Measurements from ENCODE around the gene PIERCE2.
"Not testable (repeated sequence)": the region's sequence is repeated elsewhere in the genome, so short reads cannot be mapped to it uniquely, and the experiment has no call there.

The PIERCE2 gene

DNA sequence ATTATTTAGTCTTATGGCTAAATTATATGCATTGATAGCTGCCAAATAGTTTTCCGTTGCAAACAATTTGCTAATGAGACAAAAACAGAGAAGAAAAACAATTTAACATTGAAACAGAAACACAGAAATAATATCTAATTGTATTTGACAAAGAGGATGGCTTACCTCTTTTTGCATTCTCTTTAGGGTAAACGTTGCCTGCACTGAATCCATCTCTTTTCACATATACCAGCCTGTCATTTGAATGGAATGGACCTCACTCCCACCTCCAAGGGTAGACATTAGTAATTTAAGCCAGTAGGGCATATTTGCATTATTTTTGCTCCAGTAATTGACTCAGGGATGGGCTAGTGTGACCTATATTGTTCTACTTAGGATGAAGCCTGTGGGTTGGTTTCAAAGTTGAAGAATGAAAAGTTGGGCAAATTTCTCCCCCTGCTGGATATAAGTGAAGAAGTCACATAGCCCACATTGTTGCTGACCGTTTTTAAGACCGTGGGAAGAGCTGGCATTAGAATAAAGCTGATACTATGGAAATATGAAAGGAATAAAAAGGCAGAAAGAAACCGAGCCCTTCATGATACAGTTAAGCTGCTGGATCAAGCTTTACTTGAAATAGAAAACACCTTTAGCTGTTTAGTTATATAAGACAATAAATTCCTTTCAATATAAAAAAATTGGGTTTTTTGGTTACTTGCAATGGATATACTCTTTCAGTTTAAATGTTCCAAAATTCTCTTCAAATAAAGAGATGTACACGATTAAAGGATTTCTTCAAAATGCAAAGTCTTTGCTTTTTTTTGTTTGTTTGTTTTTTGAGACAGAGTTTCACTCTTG is 26.9 kb downstream of the PIERCE2 start:
- peak; percentile 88 for DNase-seq

DNA sequence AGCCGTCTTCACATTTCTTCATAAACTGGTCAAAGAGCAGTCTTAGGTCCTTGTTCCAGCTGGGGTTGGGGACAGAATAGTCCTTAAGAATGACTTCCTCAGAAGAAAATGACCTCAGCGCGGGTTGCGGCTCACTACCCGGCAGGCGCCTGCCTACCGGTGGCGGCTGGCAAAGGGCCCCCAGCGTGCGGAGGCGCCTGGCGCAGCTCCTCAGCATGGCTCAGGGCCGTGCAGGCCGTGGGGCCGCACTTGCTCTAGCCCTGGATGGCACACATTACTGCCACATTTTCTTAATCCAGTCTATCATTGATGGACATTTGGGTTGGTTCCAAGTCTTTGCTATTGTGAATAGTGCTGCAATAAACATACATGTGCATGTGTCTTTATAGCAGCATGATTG is 34.8 kb downstream of the PIERCE2 start:
- DNase-seq: not testable (repeated sequence)

DNA sequence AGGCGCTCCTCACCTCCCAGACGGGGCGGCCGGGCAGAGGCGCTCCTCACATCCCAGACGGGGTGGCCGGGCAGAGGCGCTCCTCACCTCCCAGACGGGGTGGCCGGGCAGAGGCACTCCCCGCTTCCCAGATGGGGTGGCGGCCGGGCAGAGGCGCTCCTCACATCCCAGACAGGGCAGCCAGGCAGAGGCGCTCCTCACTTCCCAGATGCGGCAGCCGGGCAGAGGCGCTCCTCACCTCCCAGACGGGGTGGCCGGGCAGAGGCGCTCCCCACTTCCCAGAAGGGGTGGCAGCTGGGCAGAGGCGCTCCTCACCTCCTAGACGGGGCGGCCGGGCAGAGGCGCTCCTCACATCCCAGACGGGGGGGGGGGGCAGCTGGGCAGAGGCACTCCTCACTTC is 37.6 kb downstream of the PIERCE2 start:
- DNase-seq: not testable (repeated sequence)

DNA sequence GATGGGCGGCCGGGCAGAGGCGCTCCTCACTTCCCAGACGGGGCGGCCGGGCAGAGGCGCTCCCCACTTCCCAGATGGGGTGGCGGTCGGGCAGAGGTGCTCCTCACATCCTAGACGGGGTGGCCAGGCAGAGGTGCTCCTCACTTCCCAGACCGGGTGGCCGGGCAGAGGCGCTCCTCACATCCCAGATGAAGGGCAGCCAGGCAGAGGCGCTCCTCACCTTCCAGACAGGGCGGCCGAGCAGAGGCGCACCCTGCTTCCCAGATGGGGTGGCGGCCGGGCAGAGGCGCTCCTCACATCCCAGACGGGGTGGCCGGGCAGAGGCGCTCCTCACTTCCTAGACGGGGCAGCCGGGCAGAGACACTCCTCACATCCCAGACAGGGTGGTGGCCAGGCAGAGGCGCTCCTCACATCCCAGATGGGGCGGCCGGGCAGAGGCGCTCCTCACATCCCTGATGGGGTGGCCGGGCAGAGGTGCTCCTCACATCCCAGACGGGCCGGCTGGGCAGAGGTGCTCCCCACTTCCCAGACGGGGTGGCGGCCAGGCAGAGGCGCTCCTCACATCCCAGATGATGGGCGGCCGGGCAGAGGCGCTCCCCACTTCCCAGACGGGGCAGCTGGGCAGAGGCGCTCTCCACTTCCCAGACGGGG is 38.2 kb downstream of the PIERCE2 start:
- DNase-seq: not testable (repeated sequence)

DNA sequence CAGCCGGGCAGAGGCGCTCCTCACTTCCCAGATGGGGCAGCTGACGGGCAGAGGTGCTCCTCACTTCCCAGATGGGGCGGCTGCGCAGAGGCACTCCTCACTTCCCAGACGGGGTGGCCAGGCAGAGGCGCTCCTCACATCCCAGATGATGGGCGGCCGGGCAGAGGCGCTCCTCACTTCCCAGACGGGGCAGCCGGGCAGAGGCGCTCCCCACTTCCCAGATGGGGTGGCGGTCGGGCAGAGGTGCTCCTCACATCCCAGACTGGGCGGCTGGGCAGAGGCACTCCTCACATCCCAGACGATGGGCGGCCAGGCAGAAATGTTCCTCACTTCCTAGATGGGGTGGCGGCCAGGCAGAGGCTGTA is 38.7 kb downstream of the PIERCE2 start:
- not testable (repeated sequence) for DNase-seq

DNA sequence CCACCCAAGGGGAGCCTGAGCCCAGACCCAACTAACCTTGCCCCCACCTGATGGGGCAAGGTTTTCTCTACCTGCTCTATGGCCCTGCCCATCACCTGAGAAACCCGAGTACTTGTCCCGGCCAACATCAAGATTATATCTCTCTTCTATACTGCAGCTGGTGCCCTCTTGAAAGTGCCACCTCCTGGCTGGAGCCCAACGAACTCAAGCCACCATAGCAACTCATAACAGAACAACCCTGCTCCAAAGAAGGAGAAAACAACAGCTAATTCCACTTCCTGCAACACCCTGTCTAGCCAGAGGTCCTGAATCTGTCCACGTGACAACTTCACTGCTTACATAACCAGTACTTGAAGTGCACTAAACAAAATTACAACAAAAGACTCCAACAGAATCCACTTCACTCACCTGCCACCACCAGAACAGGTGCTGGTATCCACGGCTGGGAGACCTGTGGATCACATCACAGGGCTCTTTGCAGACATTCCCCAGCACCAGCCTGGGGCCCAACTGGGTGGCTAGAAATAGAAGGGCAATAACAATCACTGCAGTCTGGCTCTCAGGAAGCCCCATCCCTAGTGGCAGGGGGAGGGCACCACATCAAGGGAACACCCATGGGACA is 49.2 kb downstream of the PIERCE2 start:
- DNase-seq: no peak

DNA sequence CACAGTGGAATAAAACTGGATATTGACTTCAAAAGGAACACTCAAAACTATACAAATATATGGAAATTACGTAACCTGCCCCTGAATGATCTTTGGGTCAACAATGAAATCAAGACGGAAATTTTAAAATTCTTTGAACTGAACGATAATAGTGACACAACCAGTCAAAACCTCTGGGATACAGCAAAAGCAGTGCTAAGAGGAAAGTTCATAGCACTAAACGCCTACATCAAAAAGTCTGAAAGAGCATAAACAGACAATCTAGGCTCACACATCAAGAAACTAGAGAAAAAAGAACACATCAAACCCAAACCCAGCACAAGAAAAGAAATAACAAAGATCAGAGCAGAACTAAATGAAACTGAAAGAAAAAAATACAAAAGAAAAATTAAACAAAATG is 53.2 kb downstream of the PIERCE2 start:
- DNase-seq: no peak

DNA sequence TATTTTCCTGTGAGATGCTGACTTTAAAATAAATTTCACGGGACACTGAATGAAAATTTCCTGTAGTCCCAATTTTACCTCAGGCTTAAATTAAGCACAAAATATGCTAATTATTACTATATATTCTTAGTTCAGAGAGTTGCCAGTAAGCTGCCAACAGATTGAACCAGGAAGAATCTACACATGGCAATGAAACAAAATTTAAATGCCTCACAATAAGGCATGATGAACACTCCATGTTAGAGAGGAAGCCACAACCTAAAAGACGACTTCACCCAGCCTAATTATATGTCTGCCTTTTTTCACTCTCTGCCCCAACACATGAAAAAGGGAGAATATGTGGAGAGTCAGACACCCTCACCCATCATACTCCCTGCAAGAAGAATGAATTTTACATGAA is 60.0 kb downstream of the PIERCE2 start:
- no peak for DNase-seq
